ENCODE results near the gene GJC2. TPM values are rescaled to one million over a fixed set of nuclear protein-coding genes. Genes with fewer than 3 reads are reported as not detected.

Gene GJC2
- total and polyA plus RNA-seq, 4 donors: 0.10 to 0.79 (median 0.25) TPM; not detected in 1

DNA sequence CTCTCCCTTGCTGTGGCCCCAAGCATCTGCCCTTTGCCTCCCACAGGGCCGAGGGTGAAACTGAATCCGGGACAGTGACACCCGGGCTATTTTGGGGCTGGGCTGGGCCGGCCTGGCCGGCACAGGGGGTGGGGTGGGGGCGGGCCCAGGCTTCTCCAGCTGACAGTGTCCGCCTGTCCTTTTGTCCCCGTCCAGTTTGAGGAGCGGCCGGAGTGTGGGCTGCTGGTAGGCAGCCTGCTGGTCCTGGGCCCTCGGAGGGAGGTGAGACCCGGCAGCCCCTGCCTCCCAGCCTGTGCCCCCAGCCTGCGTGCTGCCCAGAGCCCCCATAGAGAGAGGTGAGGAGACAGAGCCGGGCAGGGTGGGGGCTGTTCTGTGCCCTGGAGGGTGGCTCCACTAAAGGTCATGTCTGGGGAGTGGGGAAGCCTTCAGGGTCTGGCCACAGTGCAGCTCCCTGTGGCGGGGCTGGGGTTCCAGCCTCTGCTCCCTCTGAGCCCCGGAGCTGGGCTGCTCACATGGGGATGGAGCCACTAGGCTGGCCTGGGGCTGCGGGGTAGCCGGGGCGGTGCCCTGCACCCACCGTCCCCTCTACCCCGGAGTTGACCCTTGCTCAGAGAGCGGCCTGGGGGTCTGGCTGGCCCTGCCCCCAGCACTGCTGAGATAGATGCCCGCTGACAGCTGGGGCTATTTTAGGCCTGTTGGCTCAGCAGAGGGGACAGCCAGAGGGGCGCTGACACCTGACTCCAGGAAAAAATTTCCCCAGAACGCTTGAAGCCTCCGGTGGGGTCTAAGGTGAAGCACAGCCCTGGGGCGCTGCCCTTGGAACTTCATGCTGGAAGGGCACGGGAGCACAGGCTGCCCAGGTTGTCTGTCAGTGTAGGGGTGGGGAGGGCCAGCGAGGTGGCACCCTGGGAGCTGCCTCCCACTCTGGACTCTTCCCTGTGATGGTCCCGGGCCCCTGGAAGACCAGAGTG is 58.4 kb downstream of the GJC2 start, which contains the start of gene OBSCN:
OBSCN (plus strand) TSS at position 194 of the 971 bp plus-strand sequence. CDS start 3,740 bp downstream, outside the sequence.
- Histone ChIP-seq H3K4me1 (ENCODE audit: control insufficient read depth in 4 of 4, insufficient read depth in 4 of 4, low read length in 3 of 4) (peaks cover 0 to 6% (median 3%) of the 10 kb centered on the region in 4 donors), H3K27ac (ENCODE audit: low read depth in 1 of 2, low read length in 2 of 2) (no peak within 1 kb of the TSS), H3K9me3 (ENCODE audit: control insufficient read depth in 4 of 4, low read length in 3 of 4) (no peaks in the 10 kb centered on the region), H3K27me3 (ENCODE audit: control insufficient read depth in 4 of 4, insufficient read depth in 4 of 4, low read length in 3 of 4) (no peaks in the 10 kb centered on the region), H3K4me3 (ENCODE audit: low read depth in 1 of 3, low read length in 3 of 3) (no peak within 1 kb of the TSS), H3K9ac (ENCODE audit: low read depth in 1 of 2, low read length in 2 of 2) (no peak within 1 kb of the TSS), H3K36me3 (ENCODE audit: control insufficient read depth in 4 of 4, insufficient read depth in 3 of 4, low read depth in 1 of 4, low read length in 3 of 4) (no peaks in the 10 kb centered on the region)
- 33% methylated on average over 30 of the region's 30 CpGs for WGBS
- no peak for TF ChIP-seq YY1 (IDR thresholded peaks at IDR 0.05)
- TF ChIP-seq RXRA (IDR thresholded peaks at IDR 0.05): no peak
- TF ChIP-seq MAX (IDR thresholded peaks at IDR 0.05): no peak
- TF ChIP-seq CTCF (IDR thresholded peaks at IDR 0.05; ENCODE audit: low read depth, low read length, missing input control): no peak
- no peak for TF ChIP-seq GABPA (IDR thresholded peaks at IDR 0.05 in 1 of 2, conservative IDR thresholded peaks at IDR 0.05 in 1 of 2)
- no peak for TF ChIP-seq HNF4G (IDR thresholded peaks at IDR 0.05)
- no peak for TF ChIP-seq RAD21 (IDR thresholded peaks at IDR 0.05)
- DNase-seq (ENCODE audit: low spot score): no peak

DNA sequence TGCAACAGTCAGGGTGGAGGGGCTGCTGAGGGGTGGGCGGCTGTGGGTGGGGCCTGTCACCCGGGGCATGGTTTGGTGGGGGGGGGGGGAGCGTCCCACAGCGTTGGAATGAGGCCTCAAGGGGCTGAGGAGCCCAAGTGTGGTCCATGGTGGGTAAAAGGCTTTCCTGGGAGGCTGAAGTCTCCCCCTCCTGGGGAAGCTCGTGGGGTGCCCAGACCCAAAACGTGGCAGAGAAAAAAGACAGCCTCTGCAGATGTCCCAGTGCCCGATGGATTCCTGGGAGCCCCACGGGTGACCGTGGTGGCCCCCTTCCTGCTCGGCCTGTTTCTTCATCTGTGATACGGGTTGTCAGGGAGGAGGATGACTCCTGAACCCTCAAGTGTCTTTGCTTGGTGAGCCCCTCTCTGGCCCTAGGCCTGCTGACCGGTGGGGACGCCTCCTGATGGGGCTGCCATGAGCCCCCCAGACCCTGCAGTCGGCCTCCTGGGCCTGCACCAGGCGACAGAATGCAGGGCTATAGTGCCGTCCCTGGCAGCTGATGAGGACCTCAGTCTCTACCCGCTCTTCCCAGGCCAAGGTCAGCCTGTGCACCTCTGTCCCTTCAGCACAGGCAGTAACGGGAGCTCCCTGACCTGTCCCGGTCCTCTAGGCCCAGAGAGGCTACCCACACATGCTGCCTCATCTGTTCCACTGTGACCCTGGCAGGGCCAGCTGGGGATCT is 59.3 kb downstream of the GJC2 start:
- H3K9me3 ChIP-seq (ENCODE audit: control insufficient read depth in 4 of 4, low read length in 3 of 4): no peaks in the 10 kb centered on the region
- no peak for DNase-seq (ENCODE audit: low spot score)
- H3K27ac ChIP-seq (ENCODE audit: low read depth in 1 of 2, low read length in 2 of 2): no peak overlapping the region
- no peak overlapping the region for H3K9ac ChIP-seq (ENCODE audit: low read depth in 1 of 2, low read length in 2 of 2)
- no peaks in the 10 kb centered on the region for H3K27me3 ChIP-seq (ENCODE audit: control insufficient read depth in 4 of 4, insufficient read depth in 4 of 4, low read length in 3 of 4)
- H3K4me3 ChIP-seq (ENCODE audit: low read depth in 1 of 3, low read length in 3 of 3): no peak overlapping the region
- WGBS: 65% methylated on average over 19 of the region's 19 CpGs
- peaks cover 0 to 8% (median 3%) of the 10 kb centered on the region in 4 donors for H3K4me1 ChIP-seq (ENCODE audit: control insufficient read depth in 4 of 4, insufficient read depth in 4 of 4, low read length in 3 of 4)
- TF ChIP-seq FOXA2 (IDR thresholded peaks at IDR 0.05) (no peak), CTCF (IDR thresholded peaks at IDR 0.05; ENCODE audit: low read depth, low read length, missing input control) (no peak), JUND (IDR thresholded peaks at IDR 0.05) (no peak), TAF1 (conservative IDR thresholded peaks at IDR 0.05) (no peak)
- H3K36me3 ChIP-seq (ENCODE audit: control insufficient read depth in 4 of 4, insufficient read depth in 3 of 4, low read depth in 1 of 4, low read length in 3 of 4): no peaks in the 10 kb centered on the region

Small RNA genes lying within 50 kb of the gene (small RNA-seq; reads per million reads assigned to genes)
- gene AL359510.1: not detected

Other genes starting within 250 kb of the GJC2 start
- gene WNT9A, start 202.0 kb upstream of the GJC2 start, total RNA-seq: under 1 TPM in 1 of 2 donors, not detected in 1; 0.08 TPM
- under 1 TPM in 1 of 2 donors, not detected in 1; 0.03 TPM for gene WNT9A, start 202.0 kb upstream of the GJC2 start, polyA plus RNA-seq
- not detected for gene WNT3A, start 142.9 kb upstream of the GJC2 start, total RNA-seq
- not detected for gene WNT3A, start 142.9 kb upstream of the GJC2 start, polyA plus RNA-seq
- gene ARF1, start 67.2 kb upstream of the GJC2 start, total RNA-seq: 100 to 1,000 TPM; 151 to 208 TPM
- 100 to 1,000 TPM; 217 to 282 TPM for gene ARF1, start 67.2 kb upstream of the GJC2 start, polyA plus RNA-seq
- gene C1orf35, start 46.6 kb upstream of the GJC2 start, total RNA-seq: 1 to 10 TPM; 4.0 to 6.9 TPM
- 1 to 10 TPM; 6.0 to 7.5 TPM for gene C1orf35, start 46.6 kb upstream of the GJC2 start, polyA plus RNA-seq
- 10 to 100 TPM; 38.9 to 44.4 TPM for gene MRPL55, start 40.6 kb upstream of the GJC2 start, total RNA-seq
- gene MRPL55, start 40.6 kb upstream of the GJC2 start, polyA plus RNA-seq: 100 to 1,000 TPM in 1 of 2 donors, 10 to 100 TPM in 1; 79.5 to 119 TPM
- 100 to 1,000 TPM; 147 to 251 TPM for gene GUK1, start 9.7 kb upstream of the GJC2 start, total RNA-seq
- gene GUK1, start 9.7 kb upstream of the GJC2 start, polyA plus RNA-seq: 100 to 1,000 TPM; 186 to 245 TPM
- gene IBA57, start 15.9 kb downstream of the GJC2 start, total RNA-seq: 10 to 100 TPM in 1 of 2 donors, 1 to 10 TPM in 1; 8.4 to 12.0 TPM
- gene IBA57, start 15.9 kb downstream of the GJC2 start, polyA plus RNA-seq: 1 to 10 TPM; 1.6 to 8.5 TPM
- 1 to 10 TPM; 4.6 to 5.6 TPM for gene OBSCN, start 58.1 kb downstream of the GJC2 start, total RNA-seq
- under 1 TPM; 0.54 to 0.71 TPM for gene OBSCN, start 58.1 kb downstream of the GJC2 start, polyA plus RNA-seq